ENCODE data around the gene BAHCC1.
A peak's percentile ranks its signal among the peaks of the same experiment; 100 is the strongest.
"Not testable (repeated sequence)": the region's sequence is repeated elsewhere in the genome, so short reads cannot be mapped to it uniquely, and the experiment has no call there.

Gene BAHCC1

GRCh38 chr17:81394921-81395599 lies at the start of gene BAHCC1:
TSS of gene BAHCC1 (plus strand) at chr17:81395457. CDS start at chr17:81399740, 4,283 bp downstream.
- DNase-seq (ENCODE audit: low read depth in 2 of 2): peak; percentile 58 to 66

GRCh38 chr17:81346090-81346907 lies 49.0 kb upstream of the BAHCC1 start:
- DNase-seq (ENCODE audit: low read depth in 2 of 2): peak; percentile 83 to 90

- no peak for DNase-seq (ENCODE audit: low read depth in 2 of 2)
Observed at GRCh38 chr17:81346908-81347349, 48.3 kb upstream of the BAHCC1 start.

- DNase-seq (ENCODE audit: low read depth in 2 of 2): no peak
Observed at GRCh38 chr17:81347437-81347836, 47.8 kb upstream of the BAHCC1 start.

- no peak for DNase-seq (ENCODE audit: low read depth in 2 of 2)
Observed at GRCh38 chr17:81348097-81349055, 46.9 kb upstream of the BAHCC1 start.

GRCh38 chr17:81349397-81350319 lies 45.6 kb upstream of the BAHCC1 start:
- no peak for DNase-seq (ENCODE audit: low read depth in 2 of 2)

GRCh38 chr17:81350320-81350890 lies 44.9 kb upstream of the BAHCC1 start:
- no peak for DNase-seq (ENCODE audit: low read depth in 2 of 2)

GRCh38 chr17:81351329-81352052 lies 43.8 kb upstream of the BAHCC1 start:
- DNase-seq (ENCODE audit: low read depth in 2 of 2): not testable (repeated sequence)

GRCh38 chr17:81352056-81352455 lies 43.2 kb upstream of the BAHCC1 start:
- not testable (repeated sequence) for DNase-seq (ENCODE audit: low read depth in 2 of 2)

- DNase-seq (ENCODE audit: low read depth in 2 of 2): no peak
Observed at GRCh38 chr17:81354252-81354953, 40.9 kb upstream of the BAHCC1 start.

- no peak for DNase-seq (ENCODE audit: low read depth in 2 of 2)
Observed at GRCh38 chr17:81354954-81355347, 40.3 kb upstream of the BAHCC1 start.

- no peak for DNase-seq (ENCODE audit: low read depth in 2 of 2)
Observed at GRCh38 chr17:81359218-81359617, 36.0 kb upstream of the BAHCC1 start.

GRCh38 chr17:81362001-81362400 lies 33.3 kb upstream of the BAHCC1 start:
- not testable (repeated sequence) for DNase-seq (ENCODE audit: low read depth in 2 of 2)

GRCh38 chr17:81364278-81365147 lies 30.7 kb upstream of the BAHCC1 start:
- DNase-seq (ENCODE audit: low read depth in 2 of 2): no peak

- DNase-seq (ENCODE audit: low read depth in 2 of 2): no peak
Observed at GRCh38 chr17:81365148-81365600, 30.1 kb upstream of the BAHCC1 start.

- no peak for DNase-seq (ENCODE audit: low read depth in 2 of 2)
Observed at GRCh38 chr17:81365601-81366585, 29.4 kb upstream of the BAHCC1 start.

GRCh38 chr17:81366648-81367047 lies 28.6 kb upstream of the BAHCC1 start:
- no peak for DNase-seq (ENCODE audit: low read depth in 2 of 2)
